ENCODE results near the gene PSME2. TPM values are rescaled to one million over a fixed set of nuclear protein-coding genes. Genes with fewer than 3 reads are reported as not detected.

Gene PSME2
- total RNA-seq, 1 experiment from 2014 or later: 126 TPM

- Histone ChIP-seq H3K23me2 (ENCODE audit: insufficient read length, low read depth, low read length, poor library complexity, severe bottlenecking) (peaks cover 6% of the 10 kb centered on the region), H3K9me3 (ENCODE audit: control insufficient read depth, low read depth, low read length) (no peaks in the 10 kb centered on the region), H3K27me3 (ENCODE audit: insufficient read depth, low read length) (no peaks in the 10 kb centered on the region), H3K79me1 (ENCODE audit: insufficient read depth, low read depth, low read length, poor library complexity, severe bottlenecking) (no peaks in the 10 kb centered on the region), H3K4me2 (ENCODE audit: insufficient read depth, insufficient read length, low read length) (peak within 1 kb of the TSS; percentile 85), H3T11ph (ENCODE audit: low read length) (no peak within 1 kb of the TSS), H3K4me1 (ENCODE audit: insufficient read depth, low read length) (no peaks in the 10 kb centered on the region; the same call in 1 of the 2 replicates), H3K56ac (ENCODE audit: insufficient read length, low read depth, low read length) (no peak within 1 kb of the TSS), H2AK5ac (ENCODE audit: insufficient read length, low read length) (no peak within 1 kb of the TSS), H3K23ac (ENCODE audit: insufficient read length, low read depth, low read length) (no peak within 1 kb of the TSS), H3K27ac (ENCODE audit: insufficient read length, low read depth, low read length) (peak within 1 kb of the TSS; percentile 49), H2BK5ac (ENCODE audit: insufficient read length, low read length) (no peak within 1 kb of the TSS), H3K9ac (ENCODE audit: extremely low read depth, insufficient read length, low read length) (peak within 1 kb of the TSS; percentile 89), H4K91ac (ENCODE audit: insufficient read length, low read depth, low read length) (peak within 1 kb of the TSS; percentile 39), H3K4ac (ENCODE audit: low read depth, low read length) (no peak within 1 kb of the TSS), H2BK20ac (ENCODE audit: low read depth, low read length, poor library complexity, severe bottlenecking) (no peak within 1 kb of the TSS), H4K5ac (ENCODE audit: insufficient read length, low read depth, low read length) (no peak within 1 kb of the TSS), H3K79me2 (ENCODE audit: insufficient read depth, low read length) (no peaks in the 10 kb centered on the region; the same call in 1 of the 2 replicates), H2BK12ac (ENCODE audit: insufficient read length, low read depth, low read length) (no peak within 1 kb of the TSS), H4K20me1 (ENCODE audit: control insufficient read depth, insufficient read depth, insufficient read length) (no peaks in the 10 kb centered on the region), H3K14ac (ENCODE audit: insufficient read depth, low read length) (peak within 1 kb of the TSS; percentile 84), H2AFZ (ENCODE audit: low read length) (no peak within 1 kb of the TSS), H3K18ac (ENCODE audit: insufficient read length, low read depth, low read length) (peak within 1 kb of the TSS; percentile 89), H2BK15ac (ENCODE audit: low read depth, low read length) (no peak within 1 kb of the TSS), H2BK120ac (ENCODE audit: low read depth, low read length, poor library complexity, severe bottlenecking) (no peak within 1 kb of the TSS), H4K8ac (replicated peaks; ENCODE audit: insufficient read length, low read depth, low read length) (no peak within 1 kb of the TSS)
- Mint-ChIP-seq H3K4me1 (peaks cover 21 to 41% of the 10 kb centered on the region in 2 experiments), H3K27me3 (ENCODE audit: low read depth) (peaks cover 4% of the 10 kb centered on the region), H3K4me3 (peak within 1 kb of the TSS; percentile 90 to 93), H3K9me3 (peaks cover 0 to 2% of the 10 kb centered on the region in 2 experiments; a peak in 3 of 5 replicates), H3K36me3 (ENCODE audit: insufficient read depth in 1 of 3, low read depth in 3 of 3) (peaks cover 21 to 34% (median 24%) of the 10 kb centered on the region in 3 experiments; a peak in 6 of 7 replicates), H3K27ac (peak within 1 kb of the TSS; percentile 97 to 98 (median 98))
- DNase-seq: peak; percentile 99
- TF ChIP-seq CTCF (conservative IDR thresholded peaks at IDR 0.05): no peak
- no CpG with 5 or more reads among the region's 68 CpGs for WGBS (ENCODE audit: extremely low coverage, insufficient read length, low lambda C conversion rate)
Observed at GRCh38 chr14:24093901-24094840, 52.2 kb downstream of the PSME2 start, which contains the start of gene PCK2. TSS of gene PCK2 (plus strand) at chr14:24094311. CDS start at chr14:24094406, 95 bp downstream.

Small RNAs within 50 kb of the gene (microRNA-seq; reads per million reads assigned to microRNA genes)
- gene MIR7703 (ENCODE audit: borderline microRNAs expressed): not detected

Other genes with a start within 250 kb of the PSME2 start
- 11.2 and 12.7 TPM in 2 replicates for gene DHRS4, start 192.8 kb downstream of the PSME2 start, total RNA-seq (2021)
- 9.7 and 10.2 TPM in 2 replicates for gene DHRS4L2, start 157.7 kb downstream of the PSME2 start, total RNA-seq (2021)
- gene CARMIL3, start 94.6 kb downstream of the PSME2 start, total RNA-seq (2021): 4.7 and 5.8 TPM in 2 replicates
- not detected in 2 replicates for gene CPNE6, start 75.0 kb downstream of the PSME2 start, total RNA-seq (2021)
- 48.9 and 50.2 TPM in 2 replicates for gene PCK2, start 52.3 kb downstream of the PSME2 start, total RNA-seq (2021)
- gene DCAF11, start 31.8 kb downstream of the PSME2 start, total RNA-seq (2021): 73.4 and 74.3 TPM in 2 replicates
- 2.2 and 2.5 TPM in 2 replicates for gene NRL, start 31.7 kb downstream of the PSME2 start, total RNA-seq (2021)
- 0.31 and 0.72 TPM in 2 replicates for gene FITM1, start 16.0 kb downstream of the PSME2 start, total RNA-seq (2021)
- gene PSME1, start 10.4 kb downstream of the PSME2 start, total RNA-seq (2021): 109 TPM in 2 replicates
- 52.9 and 55.9 TPM in 2 replicates for gene EMC9, start 5.0 kb downstream of the PSME2 start, total RNA-seq (2021)
- gene RNF31, start 888 bp upstream of the PSME2 start, total RNA-seq (2021): 67.8 and 87.3 TPM in 2 replicates
- 20.9 and 27.6 TPM in 2 replicates for gene IRF9, start 14.7 kb upstream of the PSME2 start, total RNA-seq (2021)
- gene REC8, start 25.5 kb upstream of the PSME2 start, total RNA-seq (2021): 58.0 and 58.5 TPM in 2 replicates
- 114 and 116 TPM in 2 replicates for gene IPO4, start 42.2 kb upstream of the PSME2 start, total RNA-seq (2021)
- 31.6 and 31.8 TPM in 2 replicates for gene TM9SF1, start 48.8 kb upstream of the PSME2 start, total RNA-seq (2021)
- not detected in 2 replicates for gene TSSK4, start 59.1 kb upstream of the PSME2 start, total RNA-seq (2021)
- 42.0 and 46.2 TPM in 2 replicates for gene CHMP4A, start 66.9 kb upstream of the PSME2 start, total RNA-seq (2021)
- 18.8 and 19.0 TPM in 2 replicates for gene MDP1, start 69.5 kb upstream of the PSME2 start, total RNA-seq (2021)
- gene NEDD8, start 85.8 kb upstream of the PSME2 start, total RNA-seq (2021): 214 and 225 TPM in 2 replicates
- 84.7 and 86.9 TPM in 2 replicates for gene GMPR2, start 86.3 kb upstream of the PSME2 start, total RNA-seq (2021)
- gene TINF2, start 96.0 kb upstream of the PSME2 start, total RNA-seq (2021): 41.3 and 47.6 TPM in 2 replicates
- 1.8 and 2.9 TPM in 2 replicates for gene TGM1, start 116.6 kb upstream of the PSME2 start, total RNA-seq (2021)
- gene RABGGTA, start 125.0 kb upstream of the PSME2 start, total RNA-seq (2021): 25.6 and 26.1 TPM in 2 replicates
- gene DHRS1, start 153.2 kb upstream of the PSME2 start, total RNA-seq (2021): 18.2 and 19.1 TPM in 2 replicates
- gene NOP9, start 153.2 kb upstream of the PSME2 start, total RNA-seq (2021): 34.7 and 35.0 TPM in 2 replicates
- gene CIDEB, start 161.4 kb upstream of the PSME2 start, total RNA-seq (2021): not detected in 2 replicates
- 13.0 and 13.4 TPM in 2 replicates for gene LTB4R2, start 163.5 kb upstream of the PSME2 start, total RNA-seq (2021)
- 8.9 and 9.2 TPM in 2 replicates for gene LTB4R, start 164.9 kb upstream of the PSME2 start, total RNA-seq (2021)
- 0.09 and 0.53 TPM in 2 replicates for gene ADCY4, start 188.5 kb upstream of the PSME2 start, total RNA-seq (2021)
- 0.35 TPM in 1 of 2 replicates, not detected in the other for gene RIPK3, start 193.4 kb upstream of the PSME2 start, total RNA-seq (2021)
- 43.0 and 46.4 TPM in 2 replicates for gene NFATC4, start 221.6 kb upstream of the PSME2 start, total RNA-seq (2021)